WTC11 (cell line): ENCODE results near the gene RPS21.

Source experiments
- ATF1 ChIP-seq: sonication (generic); formaldehyde crosslinking; IDR thresholded peaks from 2 replicates; pipeline ENCODE4 v1.8.1; 2023; ENCODE audit warnings: mild to moderate bottlenecking, moderate library complexity, missing genetic modification reagents
- CREM ChIP-seq: sonication (generic); formaldehyde crosslinking; IDR thresholded peaks from 2 replicates; pipeline ENCODE4 v1.8.1; 2022; ENCODE audit warnings: mild to moderate bottlenecking, missing genetic modification reagents, moderate library complexity
- CTCF ChIP-seq: fragments of 200-600 bp; IDR thresholded peaks from 2 replicates; pipeline ENCODE4 v1.8.0; 2022; ENCODE audit warnings: antibody characterized with exemption
- FOXK1 ChIP-seq: sonication (generic); formaldehyde crosslinking; IDR thresholded peaks from 2 replicates; pipeline ENCODE4 v1.8.0; 2022; ENCODE audit warnings: mild to moderate bottlenecking, moderate library complexity, missing genetic modification reagents
- KAT7 ChIP-seq: sonication (generic); formaldehyde crosslinking; IDR thresholded peaks from 2 replicates; pipeline ENCODE4 v1.8.1; 2023; ENCODE audit warnings: missing genetic modification reagents, mild to moderate bottlenecking, borderline replicate concordance
- MLX ChIP-seq: sonication (generic); formaldehyde crosslinking; IDR thresholded peaks from 2 replicates; pipeline ENCODE4 v1.8.1; 2023; ENCODE audit warnings: mild to moderate bottlenecking, missing genetic modification reagents, moderate library complexity
- NFE2L1 ChIP-seq: sonication (generic); formaldehyde crosslinking; IDR thresholded peaks from 2 replicates; pipeline ENCODE4 v1.8.1; 2023; ENCODE audit warnings: missing genetic modification reagents
- NR2C2 ChIP-seq: sonication (generic); formaldehyde crosslinking; IDR thresholded peaks from 2 replicates; pipeline ENCODE4 v1.8.0; 2022; ENCODE audit warnings: mild to moderate bottlenecking, missing genetic modification reagents
- RELA ChIP-seq: sonication (generic); formaldehyde crosslinking; IDR thresholded peaks from 2 replicates; pipeline ENCODE4 v1.8.1; 2022; ENCODE audit warnings: missing genetic modification reagents, mild to moderate bottlenecking, borderline replicate concordance
- SP1 ChIP-seq: sonication (generic); formaldehyde crosslinking; conservative IDR thresholded peaks from 2 replicates; pipeline ENCODE4 v1.8.1; 2022; ENCODE audit warnings: missing genetic modification reagents
- ZNF232 ChIP-seq: sonication (generic); formaldehyde crosslinking; IDR thresholded peaks from 2 replicates; pipeline ENCODE4 v1.8.0; 2022; ENCODE audit warnings: mild to moderate bottlenecking, missing genetic modification reagents

DNA sequence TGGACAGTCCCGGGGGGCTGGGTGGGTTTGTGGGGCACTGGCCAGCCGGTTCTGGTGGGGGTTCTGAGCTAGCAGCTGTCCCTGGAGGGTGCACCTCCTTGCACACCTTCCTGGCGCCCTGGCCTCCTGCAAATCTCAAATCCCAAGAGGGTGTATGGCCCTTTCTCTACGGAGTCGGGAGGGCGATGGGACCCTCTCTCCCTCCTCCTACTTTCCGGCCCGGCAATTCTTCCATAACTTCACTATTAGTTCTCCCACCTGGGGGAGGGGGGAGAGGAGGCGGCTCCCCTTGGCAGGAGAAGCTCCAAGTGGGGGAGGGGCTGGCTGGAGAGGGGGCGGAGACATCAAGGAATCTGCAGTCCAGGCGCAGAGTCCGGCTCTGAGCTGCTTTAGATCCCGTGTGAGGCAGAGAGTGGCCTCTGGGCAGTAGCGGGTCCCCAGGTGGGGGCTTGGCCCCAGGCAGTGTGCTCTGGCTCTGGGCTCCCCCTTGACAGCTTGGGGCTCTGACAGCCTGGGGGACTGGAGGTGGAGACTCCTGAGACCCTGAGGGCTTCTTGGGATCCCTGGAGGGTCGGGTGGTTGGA, 18.4 kb upstream of the RPS21 start:
- no peak for TF ChIP-seq CTCF
- no peak for TF ChIP-seq FOXK1 (CRISPR knock-in tag)
- no peak for TF ChIP-seq CREM (CRISPR knock-in tag)
- TF ChIP-seq NR2C2 (CRISPR knock-in tag) = no peak
- TF ChIP-seq KAT7 (CRISPR knock-in tag) = no peak
- TF ChIP-seq SP1 (CRISPR knock-in tag) = no peak; the same call in 1 of the 2 replicates
- TF ChIP-seq ATF1 (CRISPR knock-in tag) = no peak
- no peak for TF ChIP-seq RELA (CRISPR knock-in tag)
- no peak for TF ChIP-seq MLX (CRISPR knock-in tag)
- no peak for TF ChIP-seq NFE2L1 (CRISPR knock-in tag)
- TF ChIP-seq ZNF232 (CRISPR knock-in tag) = 0 out of 2 replicates have a peak, but pooled peaks have one; percentile 20
